ENCODE results near the gene IFRD1.
"Not testable (repeated sequence)": the region's sequence is repeated elsewhere in the genome, so short reads cannot be mapped to it uniquely, and the experiment has no call there.

IFRD1 gene

DNA sequence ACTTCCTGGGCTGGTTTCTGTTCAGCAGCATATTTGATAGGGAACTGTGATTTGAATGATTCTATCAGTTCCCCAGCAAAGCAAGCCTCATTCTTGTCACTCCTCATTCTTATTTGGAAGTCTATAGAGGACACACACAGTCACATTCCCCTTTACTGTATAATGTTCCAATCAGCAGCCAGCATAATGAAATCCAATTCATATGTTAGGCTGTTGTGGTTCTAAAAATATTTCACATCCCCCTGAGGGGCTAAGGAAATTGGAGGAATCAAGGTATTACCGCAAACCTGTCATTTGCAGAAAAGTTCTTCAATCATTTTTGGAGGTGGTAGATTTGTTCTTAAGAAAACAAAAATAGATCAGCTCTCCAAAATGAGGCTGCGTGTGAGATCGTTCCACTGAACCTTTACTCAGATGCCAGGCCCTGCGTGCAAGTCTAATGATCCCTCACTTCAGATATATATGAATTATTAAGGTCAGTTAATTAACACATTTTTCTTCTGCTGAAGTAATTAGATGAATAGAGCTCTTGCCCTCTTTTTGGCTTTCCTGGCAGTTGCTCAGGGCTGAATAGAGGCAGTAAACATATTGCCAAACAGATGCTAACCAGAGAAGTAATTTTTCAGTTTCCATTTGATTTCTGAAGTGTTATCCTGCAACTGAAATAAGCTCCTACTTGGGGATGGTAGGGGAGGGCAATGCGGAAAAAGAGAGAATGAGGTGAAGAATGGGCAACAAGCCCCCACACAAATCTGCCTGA lies 62.4 kb downstream of the IFRD1 start:
- no peak for DNase-seq

DNA sequence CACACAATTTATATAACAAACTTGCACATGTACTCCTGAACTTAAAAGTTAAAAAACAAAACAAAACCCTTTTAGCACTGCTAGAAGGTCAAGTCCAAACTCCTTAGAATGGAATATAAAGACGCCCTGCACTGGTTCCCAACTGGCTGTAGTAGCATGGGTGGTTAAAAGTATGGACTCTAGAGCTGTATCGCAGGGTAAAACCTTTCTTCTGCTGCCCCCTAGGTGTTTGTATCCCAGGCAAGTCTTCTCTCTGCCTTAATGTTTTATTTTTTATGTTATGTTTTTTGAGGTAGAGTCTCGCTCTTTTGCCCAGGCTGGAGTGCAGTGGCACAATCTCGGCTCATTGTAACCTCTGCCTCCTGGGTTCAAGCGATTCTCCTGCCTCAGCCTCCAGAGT lies 65.7 kb downstream of the IFRD1 start:
- no peak for DNase-seq

DNA sequence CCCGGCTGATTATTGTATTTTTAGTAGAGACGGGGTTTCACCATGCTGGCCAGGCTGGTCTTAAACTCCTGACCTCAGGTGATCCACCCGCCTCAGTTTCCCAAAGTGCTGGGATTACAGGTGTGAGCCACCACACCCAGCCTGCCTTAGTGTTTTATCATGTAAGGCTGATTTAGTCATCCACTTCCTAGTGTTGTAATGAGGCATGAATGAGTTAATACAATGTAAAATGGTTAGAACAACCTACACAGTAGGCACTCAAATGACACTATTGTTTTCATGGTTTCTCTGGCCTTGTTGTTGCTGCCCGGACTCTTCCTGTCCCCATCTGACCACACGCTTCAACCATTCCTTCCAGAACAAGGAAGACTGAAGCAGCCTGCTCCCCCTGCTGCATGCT lies 66.2 kb downstream of the IFRD1 start:
- not testable (repeated sequence) for DNase-seq

DNA sequence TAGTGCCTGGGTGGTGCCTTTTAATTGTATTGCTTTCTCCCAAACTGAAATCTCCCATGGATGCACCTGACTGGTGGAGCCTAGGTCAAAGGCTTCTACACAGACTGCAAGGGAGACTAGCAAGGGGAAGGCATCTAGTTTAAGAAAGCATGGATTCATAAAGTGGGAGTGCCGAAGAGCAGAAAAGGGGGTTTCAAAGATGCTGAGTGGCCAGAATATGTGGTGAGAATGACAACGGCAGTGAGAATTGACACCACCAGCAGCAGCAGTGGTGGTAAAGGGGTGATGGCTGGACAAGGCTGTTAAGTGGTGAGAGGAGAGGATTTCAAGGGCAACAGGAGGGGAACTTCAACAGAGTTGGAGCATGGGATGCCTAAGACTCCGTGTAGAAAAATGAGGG lies 67.2 kb downstream of the IFRD1 start:
- DNase-seq, result no peak

DNA sequence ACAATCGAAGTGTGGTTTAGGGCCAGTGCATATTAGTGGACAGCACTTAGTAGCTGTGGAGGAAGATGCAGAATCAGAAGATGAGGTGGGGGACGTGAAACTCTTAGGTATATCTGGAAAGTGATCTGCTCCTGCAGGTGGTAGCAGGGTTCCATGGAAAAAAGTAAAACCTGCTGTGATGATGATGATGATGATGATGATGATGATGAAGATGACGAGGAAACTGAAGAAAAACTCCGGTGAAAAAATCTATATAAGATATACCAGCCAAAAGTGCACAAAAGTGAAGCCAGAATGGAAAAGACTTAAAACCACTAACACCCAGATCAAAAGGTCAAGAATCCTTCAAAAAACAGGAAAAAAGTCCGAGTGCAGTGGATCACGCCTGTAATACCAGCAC lies 70.5 kb downstream of the IFRD1 start:
- DNase-seq, result no peak

DNA sequence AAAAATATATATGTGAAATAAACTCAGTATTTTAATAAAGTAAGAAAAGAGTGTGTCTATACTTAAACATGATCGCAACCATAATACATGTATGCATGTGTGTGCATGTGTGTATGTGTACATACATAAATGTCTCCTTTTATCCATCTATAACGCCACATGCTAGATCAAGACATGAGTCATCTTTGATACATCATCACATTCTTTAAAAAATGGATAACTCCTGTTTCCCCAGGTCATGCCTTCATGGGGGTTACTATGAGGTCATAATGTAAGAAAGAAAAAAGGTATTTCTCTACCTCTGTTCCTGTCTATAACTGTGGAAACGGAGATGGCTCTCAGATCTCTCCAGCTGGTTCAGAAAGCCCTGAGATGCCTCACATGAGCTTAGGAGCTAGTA lies 71.7 kb downstream of the IFRD1 start:
- no peak for DNase-seq

DNA sequence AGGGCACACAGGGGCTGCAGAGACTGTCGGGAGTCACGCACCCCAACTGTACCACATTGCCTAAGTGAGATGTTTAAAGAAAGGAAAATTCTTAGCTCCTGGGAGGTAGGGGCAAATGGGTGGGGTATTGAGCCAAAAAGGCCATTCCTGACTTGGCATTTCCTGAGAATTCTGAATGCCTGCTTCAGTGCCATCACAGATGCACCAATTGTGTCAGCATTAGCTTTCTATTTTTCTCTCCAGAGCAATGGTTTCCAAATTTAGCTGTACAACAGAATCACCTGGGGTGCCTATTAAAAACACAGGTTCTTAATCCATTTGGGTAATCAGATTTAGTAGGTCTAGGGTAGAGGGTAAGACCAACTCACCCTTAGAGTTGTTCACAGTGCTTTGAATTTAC lies 73.6 kb downstream of the IFRD1 start:
- DNase-seq, result no peak
